CD4-positive, alpha-beta T cell (primary cell): Measurements from ENCODE around the gene PTGES3. TPM values are rescaled to one million over a fixed set of nuclear protein-coding genes. Genes with fewer than 3 reads are reported as not detected.

Experiments
- ATAC-seq: fragments of 200-7000 bp; cut with Tn5 transposase; one replicate; pipeline ENCODE4 v1.10.0; 2022; ENCODE audit warnings: mild to moderate bottlenecking; ENCODE audit not compliant: poor library complexity
- CTCF ChIA-PET: fragments of 350-600 bp; sonication (Branson Sonifier 250); formaldehyde crosslinking; loops from one replicate; lab custom pipeline; 2021; ENCODE audit warnings: antibody characterized with exemption, inconsistent platforms; lab: Charles Lee
- POLR2A ChIA-PET: fragments of 350-600 bp; sonication (Branson Sonifier 250); formaldehyde crosslinking; loops from one replicate; lab custom pipeline; 2021; ENCODE audit warnings: antibody characterized with exemption, inconsistent platforms; lab: Charles Lee
- DNase-seq, 14 experiments: peaks; one replicate each; pipeline ENCODE4 v3.0.0-alpha.2; 2013 to 2020; ENCODE audit warnings: mixed read lengths in 2 of 14
- H3K27ac ChIP-seq, 2 donors: one replicate each; pipeline versions ENCODE4 v1.5.1 to v1.7.0; 2013; ENCODE audit warnings: low read length in 2 of 2, low read depth in 1 of 2, mild to moderate bottlenecking in 1 of 2
- H3K27me3 ChIP-seq, 2 experiments: 1 replicate in 1 of 2; 2 replicates in 1 of 2; pipeline versions ENCODE4 v1.6.1 to v1.7.0; 2013; ENCODE audit warnings: low read length in 2 of 2, control low read depth in 1 of 2, mild to moderate bottlenecking in 1 of 2, moderate library complexity in 1 of 2; ENCODE audit not compliant: insufficient read depth in 2 of 2, control insufficient read depth in 1 of 2
- H3K36me3 ChIP-seq: one replicate; pipeline ENCODE4 v1.6.1; 2013; ENCODE audit warnings: low read length, control low read depth; ENCODE audit not compliant: insufficient read depth
- H3K4me1 ChIP-seq: one replicate; pipeline ENCODE4 v1.6.1; 2013; ENCODE audit warnings: low read length, control low read depth; ENCODE audit not compliant: insufficient read depth
- H3K4me3 ChIP-seq: one replicate; pipeline ENCODE4 v1.5.1; 2013; ENCODE audit warnings: mild to moderate bottlenecking, low read length, moderate library complexity
- H3K9me3 ChIP-seq, 2 experiments: 1 replicate in 1 of 2; 2 replicates in 1 of 2; pipeline versions ENCODE4 v1.6.1 to v1.7.0; 2013; ENCODE audit warnings: low read length in 2 of 2, mild to moderate bottlenecking in 2 of 2, control low read depth in 1 of 2, moderate library complexity in 1 of 2; ENCODE audit not compliant: control insufficient read depth in 1 of 2, insufficient read depth in 1 of 2
- H3K27ac Mint-ChIP-seq: one replicate; pipeline ENCODE4 v1.8.0; 2020; ENCODE audit warnings: mixed read lengths
- H3K27me3 Mint-ChIP-seq: one replicate; pipeline ENCODE4 v1.8.0; 2021; ENCODE audit warnings: mixed read lengths
- H3K36me3 Mint-ChIP-seq: one replicate; pipeline ENCODE4 v1.8.0; 2021; ENCODE audit warnings: low read depth, mixed read lengths
- H3K4me1 Mint-ChIP-seq: one replicate; pipeline ENCODE4 v1.8.0; 2021; ENCODE audit warnings: low read depth, mixed read lengths
- H3K4me3 Mint-ChIP-seq: one replicate; pipeline ENCODE4 v1.8.0; 2020; ENCODE audit warnings: mild to moderate bottlenecking, mixed read lengths
- H3K9me3 Mint-ChIP-seq: one replicate; pipeline ENCODE4 v1.8.0; 2020; ENCODE audit warnings: mixed read lengths
- intact Hi-C, 2 experiments: fragments of 100-400 bp; cut with DNase I in 1 of 2; cut with micrococcal nuclease in 1 of 2; formaldehyde crosslinking; loops; one replicate each; pipeline versions ENCODE4 v1.15.1 to v1.9.0; 2023 to 2025; cut with DNase I, micrococcal nuclease
- total RNA-seq, 174 experiments: library from RNA in 2 of 174; stranded (reverse) in 2 of 174; gene quantifications; one replicate each; pipeline ENCODE4 v1.2.3 and lab custom pipeline; 2021 to 2026
- TF ChIP-seq, protein P1 (sequence below): fragments of 200-600 bp; IDR thresholded peaks from one replicate; pipeline ENCODE4 v1.8.0; 2022; ENCODE audit warnings: antibody characterized with exemption, mild to moderate bottlenecking

The PTGES3 gene
- total RNA-seq, 2 experiments from 2014 or later: 146 to 154 TPM

DNA sequence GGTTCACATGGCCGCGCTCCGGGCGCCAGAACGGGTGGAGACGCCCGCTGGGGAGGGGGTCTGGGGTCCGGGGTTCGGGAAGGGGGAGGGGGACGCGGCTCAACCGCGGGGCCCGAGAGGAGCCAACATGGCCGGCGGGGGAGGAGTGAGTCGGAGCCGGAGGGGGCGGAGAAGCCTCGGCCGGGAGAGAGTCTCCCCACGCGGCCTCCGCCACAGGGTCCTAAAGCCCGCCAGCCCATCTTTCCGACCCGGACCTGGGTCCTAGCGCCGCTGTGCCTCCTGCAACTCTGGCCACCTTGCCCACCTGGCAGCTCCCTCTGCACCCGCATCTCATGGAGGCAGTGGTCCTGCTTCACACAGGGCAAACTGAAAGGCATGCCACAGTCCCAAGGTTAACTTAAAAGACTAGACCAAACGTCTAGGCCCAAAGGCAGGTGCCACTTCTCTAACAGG is 57.9 kb downstream of the PTGES3 start, which contains the start of gene BAZ2A:
BAZ2A (minus strand) TSS at position 147 of the 453 bp plus-strand sequence. CDS start 12,796 bp downstream, outside the sequence.
- H3K36me3 ChIP-seq: peaks cover 13% of the 10 kb centered on the region
- ChIA-PET CTCF (interaction anchor here (0.5 kb wide), 1 partner anchor 127 kb away, joined by 3 read pairs; no protein-coding TSS in a partner anchor), POLR2A (interaction anchor here (0.6 to 3.9 kb wide), 20 partner anchors 11 to 914 kb away, joined by 3 to 155 read pairs (median 9); partner anchors contain the start of genes ATP5F1B, BLOC1S1, ESYT1 and NAB2)
- Mint-ChIP-seq H3K4me3 (peak within 1 kb of the TSS; percentile 93), H3K36me3 (peaks cover 42% of the 10 kb centered on the region), H3K27me3 (no peaks in the 10 kb centered on the region), H3K9me3 (no peaks in the 10 kb centered on the region), H3K27ac (peak within 1 kb of the TSS; percentile 94), H3K4me1 (peaks cover 78% of the 10 kb centered on the region)
- peak within 1 kb of the TSS; percentile 88 to 96 for H3K27ac ChIP-seq
- peaks cover 65% of the 10 kb centered on the region for H3K4me1 ChIP-seq
- intact Hi-C loops: loop anchor here in 1 of 2 experiments (10.0 kb wide), 2 partner anchors 455 to 815 kb away; partner anchors contain the start of genes NAB2, ORMDL2 and SARNP
- TF ChIP-seq, protein P1, sequence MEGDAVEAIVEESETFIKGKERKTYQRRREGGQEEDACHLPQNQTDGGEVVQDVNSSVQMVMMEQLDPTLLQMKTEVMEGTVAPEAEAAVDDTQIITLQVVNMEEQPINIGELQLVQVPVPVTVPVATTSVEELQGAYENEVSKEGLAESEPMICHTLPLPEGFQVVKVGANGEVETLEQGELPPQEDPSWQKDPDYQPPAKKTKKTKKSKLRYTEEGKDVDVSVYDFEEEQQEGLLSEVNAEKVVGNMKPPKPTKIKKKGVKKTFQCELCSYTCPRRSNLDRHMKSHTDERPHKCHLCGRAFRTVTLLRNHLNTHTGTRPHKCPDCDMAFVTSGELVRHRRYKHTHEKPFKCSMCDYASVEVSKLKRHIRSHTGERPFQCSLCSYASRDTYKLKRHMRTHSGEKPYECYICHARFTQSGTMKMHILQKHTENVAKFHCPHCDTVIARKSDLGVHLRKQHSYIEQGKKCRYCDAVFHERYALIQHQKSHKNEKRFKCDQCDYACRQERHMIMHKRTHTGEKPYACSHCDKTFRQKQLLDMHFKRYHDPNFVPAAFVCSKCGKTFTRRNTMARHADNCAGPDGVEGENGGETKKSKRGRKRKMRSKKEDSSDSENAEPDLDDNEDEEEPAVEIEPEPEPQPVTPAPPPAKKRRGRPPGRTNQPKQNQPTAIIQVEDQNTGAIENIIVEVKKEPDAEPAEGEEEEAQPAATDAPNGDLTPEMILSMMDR: no peak
- H3K4me3 ChIP-seq: peak within 1 kb of the TSS; percentile 100
- H3K27me3 ChIP-seq: no peaks in the 10 kb centered on the region
- DNase-seq: peak; percentile 71 to 93 (median 81)
- no peaks in the 10 kb centered on the region for H3K9me3 ChIP-seq
- ATAC-seq: peak; percentile 72

DNA sequence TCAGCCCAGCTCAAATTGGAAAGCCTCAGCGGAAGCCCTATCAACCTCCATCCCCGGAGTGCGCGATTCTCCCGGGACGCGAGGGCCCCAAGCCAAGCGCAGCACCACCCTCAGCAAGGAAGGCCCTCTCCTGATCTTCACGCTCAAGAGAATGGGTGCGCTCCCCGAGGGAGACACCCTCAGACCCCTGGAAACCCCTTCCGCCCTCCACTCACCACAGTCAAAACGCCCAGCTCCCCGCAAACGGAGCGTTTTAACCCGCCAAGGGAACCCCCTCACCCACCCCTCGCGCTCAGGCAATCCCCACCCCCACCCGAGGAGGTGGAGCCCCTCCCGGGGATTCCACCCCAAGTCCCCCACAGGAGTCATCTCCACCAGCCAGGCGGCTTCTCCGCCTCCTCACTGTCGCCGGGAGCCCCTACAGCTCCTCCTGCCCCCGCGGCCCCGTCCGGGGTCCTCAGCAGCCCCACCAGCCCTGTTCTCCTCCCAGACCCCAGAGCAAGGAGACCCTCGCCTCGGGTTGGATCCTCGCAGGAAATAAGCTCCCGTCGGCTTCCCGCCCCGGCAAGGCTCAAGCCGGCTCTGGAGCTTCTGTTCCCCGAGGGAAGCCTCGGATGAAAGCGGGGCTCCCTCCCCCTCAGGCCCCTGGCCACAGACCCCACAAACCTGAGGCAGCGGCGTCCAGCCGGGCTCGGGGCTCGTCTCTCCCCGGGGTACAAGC is 58.5 kb downstream of the PTGES3 start:
- H3K27ac ChIP-seq: peak overlapping the region; percentile 88 to 96
- H3K9me3 ChIP-seq: no peaks in the 10 kb centered on the region
- Mint-ChIP-seq H3K4me3 (peak overlapping the region; percentile 93), H3K36me3 (peaks cover 38% of the 10 kb centered on the region), H3K4me1 (peaks cover 75% of the 10 kb centered on the region), H3K27me3 (no peaks in the 10 kb centered on the region), H3K27ac (peak overlapping the region; percentile 94), H3K9me3 (no peaks in the 10 kb centered on the region)
- TF ChIP-seq, protein P1: no peak
- intact Hi-C loops: loop anchor here (1.0 to 10.0 kb wide), 4 partner anchors 8 to 815 kb away; partner anchors contain the start of genes NAB2 (in 1 of the 2), ORMDL2 (in 1 of the 2) and SARNP (in 1 of the 2)
- peak overlapping the region; percentile 100 for H3K4me3 ChIP-seq
- POLR2A ChIA-PET: interaction anchor here (0.6 to 8.8 kb wide), 39 partner anchors 6 to 914 kb away, joined by 3 to 155 read pairs (median 6); partner anchors contain the start of genes ATP5F1B, BLOC1S1, CNPY2 and DNAJC14
- H3K27me3 ChIP-seq: no peaks in the 10 kb centered on the region
- H3K36me3 ChIP-seq: peaks cover 13% of the 10 kb centered on the region
- ATAC-seq: peak; percentile 27
- H3K4me1 ChIP-seq: peaks cover 66% of the 10 kb centered on the region
- CTCF ChIA-PET: interaction anchor here (0.5 to 1.8 kb wide), 6 partner anchors 10 to 128 kb away, joined by 3 to 9 read pairs (median 4); partner anchors contain the start of gene PTGES3
- peak in 11 of 14 experiments; percentile 12 to 78 (median 38) for DNase-seq
